HepG2 (cell line): ENCODE results near the gene GAL3ST1. TPM values are rescaled to one million over a fixed set of nuclear protein-coding genes. Genes with fewer than 3 reads are reported as not detected.
A peak's percentile ranks its signal among the peaks of the same experiment; 100 is the strongest.

ENCODE experiments used
- ASH2L ChIP-seq: fragments of 300-600, 200-600 bp; sonication (generic); IDR thresholded peaks from 2 replicates; pipeline ENCODE4 v1.7.0; 2017; ENCODE audit warnings: low read depth, mild to moderate bottlenecking, moderate library complexity, mixed read lengths, low read length; ENCODE audit not compliant: insufficient read length
- CBFB ChIP-seq: sonication (generic); formaldehyde crosslinking; IDR thresholded peaks from 2 replicates; pipeline ENCODE4 v1.4.0; 2020; ENCODE audit warnings: missing genetic modification reagents
- ERF ChIP-seq: IDR thresholded peaks from 2 replicates; pipeline ENCODE4 v1.6.1; 2018; ENCODE audit warnings: missing biosample characterization, missing genetic modification reagents
- FOXK2 ChIP-seq: fragments of 450-650 bp; IDR thresholded peaks from 2 replicates; pipeline ENCODE4 v1.6.1; 2016
- HMG20B ChIP-seq: conservative IDR thresholded peaks from 2 replicates; pipeline ENCODE4 v1.6.1; 2016; ENCODE audit warnings: missing genetic modification reagents, missing compliant biosample characterization
- NFKBIZ ChIP-seq: IDR thresholded peaks from 2 replicates; pipeline ENCODE4 v1.6.1; 2018; ENCODE audit warnings: missing genetic modification reagents, missing compliant biosample characterization
- PHF5A ChIP-seq: IDR thresholded peaks from one replicate; pipeline ENCODE4 v1.6.1; 2018; ENCODE audit warnings: low read depth, missing genetic modification reagents; ENCODE audit not compliant: unreplicated experiment
- PITX1 ChIP-seq: sonication (generic); formaldehyde crosslinking; IDR thresholded peaks from 2 replicates; pipeline ENCODE4 v1.5.1; 2020; ENCODE audit warnings: mild to moderate bottlenecking, missing genetic modification reagents
- RBFOX2 ChIP-seq: fragments of 200-400 bp; formaldehyde crosslinking; IDR thresholded peaks from 2 replicates; pipeline ENCODE4 v1.6.1; 2017; ENCODE audit warnings: low read depth, mild to moderate bottlenecking, low read length
- THAP11 ChIP-seq: IDR thresholded peaks from 2 replicates; pipeline ENCODE4 v1.6.1; 2016; ENCODE audit warnings: missing biosample characterization, missing genetic modification reagents
- ZNF570 ChIP-seq: sonication (generic); formaldehyde crosslinking; IDR thresholded peaks from 2 replicates; pipeline ENCODE4 v1.4.0; 2020; ENCODE audit warnings: mild to moderate bottlenecking, missing genetic modification reagents, borderline replicate concordance
- ZNF614 ChIP-seq: IDR thresholded peaks from 2 replicates; pipeline ENCODE4 v1.6.1; 2018; ENCODE audit warnings: missing biosample characterization, missing genetic modification reagents, inconsistent platforms, borderline replicate concordance
- polyA plus RNA-seq, 8 experiments: library from polyadenylated mRNA; depleted of rRNA in 3 of 8; stranded (reverse) in 7 of 8; unstranded in 1 of 8; fragments of >200 nt; fragmentation: Illumina TruSeq in 4 of 8; extraction: Trizol in 4 of 8; gene quantifications; 2 replicates each; pipeline versions ENCODE4 v1.2.1 to v1.2.3, GENCODE V29; 2011 to 2016; ENCODE audit warnings: low read depth in 4 of 8, missing spikeins in 1 of 8, mixed read lengths in 1 of 8; ENCODE audit not compliant: insufficient read depth in 1 of 8
- total RNA-seq, 5 experiments: library from RNA; depleted of rRNA; stranded (reverse); fragments of >200 nt; fragmentation: Illumina TruSeq; extraction: Trizol; gene quantifications; 2 replicates each; pipeline ENCODE4 v1.2.3, GENCODE V29; 2016; ENCODE audit warnings: low read depth in 1 of 5
- TF ChIP-seq, protein P1 (sequence below): IDR thresholded peaks from 2 replicates; pipeline ENCODE4 v1.6.1; 2016; ENCODE audit warnings: low read depth, control low read depth
- TF ChIP-seq, protein P2 (sequence below): sonication (generic); formaldehyde crosslinking; IDR thresholded peaks from 2 replicates; pipeline ENCODE4 v1.4.0; 2020; ENCODE audit warnings: missing genetic modification reagents, borderline replicate concordance
- TF ChIP-seq, protein P3 (sequence below): sonication (generic); formaldehyde crosslinking; IDR thresholded peaks from 2 replicates; pipeline ENCODE4 v1.4.0; 2020; ENCODE audit warnings: mild to moderate bottlenecking, missing genetic modification reagents
- TF ChIP-seq, protein P4 (sequence below): sonication (generic); formaldehyde crosslinking; IDR thresholded peaks from 2 replicates; pipeline ENCODE4 v1.5.1; 2020; ENCODE audit warnings: mild to moderate bottlenecking, moderate library complexity, missing genetic modification reagents

Gene GAL3ST1
- total and polyA plus RNA-seq, 2 of the 13 experiments (the other 11 are each of a cell fraction or from before 2014, with no cell fraction given) = 4.4 to 14.7 TPM

DNA sequence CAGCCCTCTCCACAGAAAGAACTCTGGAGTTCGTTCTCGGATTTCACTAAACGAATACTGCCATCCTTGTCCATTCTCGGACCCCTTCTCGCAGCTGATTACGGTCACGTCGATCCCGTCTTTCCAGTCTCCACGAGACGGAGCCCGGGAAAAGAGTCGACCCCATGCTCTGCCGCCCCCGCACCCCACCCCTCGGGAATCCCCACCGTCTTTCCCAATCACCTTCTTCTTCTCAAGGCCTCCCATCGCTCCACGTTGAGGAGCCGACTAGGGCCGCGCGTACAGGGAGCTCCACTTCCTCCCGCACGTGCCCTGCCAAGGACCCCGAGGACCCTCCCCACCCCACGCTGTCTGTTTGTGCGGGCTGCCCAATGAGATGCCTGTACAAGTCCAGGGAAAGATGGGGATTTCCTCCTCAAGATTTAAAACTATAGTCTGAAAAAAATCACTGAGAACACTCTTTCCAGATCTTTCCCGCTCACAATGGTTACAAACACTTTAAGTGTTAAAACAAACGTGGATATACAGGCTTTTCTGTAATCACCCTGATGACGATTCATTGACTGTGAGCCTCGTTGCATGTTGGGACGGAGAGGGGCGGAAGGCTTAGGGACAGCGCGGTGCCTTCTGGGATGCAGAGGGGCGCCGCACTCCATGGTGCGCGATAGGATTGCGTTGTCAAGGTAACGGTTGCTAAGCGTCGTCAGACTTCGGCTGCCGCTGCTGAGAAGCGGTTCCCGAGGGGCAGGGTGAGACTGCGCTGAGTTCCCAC lies 17.3 kb upstream of the GAL3ST1 start, which contains the start of gene PES1 (continued):
- TF ChIP-seq, protein P1, sequence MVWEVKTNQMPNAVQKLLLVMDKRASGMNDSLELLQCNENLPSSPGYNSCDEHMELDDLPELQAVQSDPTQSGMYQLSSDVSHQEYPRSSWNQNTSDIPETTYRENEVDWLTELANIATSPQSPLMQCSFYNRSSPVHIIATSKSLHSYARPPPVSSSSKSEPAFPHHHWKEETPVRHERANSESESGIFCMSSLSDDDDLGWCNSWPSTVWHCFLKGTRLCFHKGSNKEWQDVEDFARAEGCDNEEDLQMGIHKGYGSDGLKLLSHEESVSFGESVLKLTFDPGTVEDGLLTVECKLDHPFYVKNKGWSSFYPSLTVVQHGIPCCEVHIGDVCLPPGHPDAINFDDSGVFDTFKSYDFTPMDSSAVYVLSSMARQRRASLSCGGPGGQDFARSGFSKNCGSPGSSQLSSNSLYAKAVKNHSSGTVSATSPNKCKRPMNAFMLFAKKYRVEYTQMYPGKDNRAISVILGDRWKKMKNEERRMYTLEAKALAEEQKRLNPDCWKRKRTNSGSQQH (CRISPR knock-in tag) = peak; percentile 64; the same call in 1 of the 2 replicates
- TF ChIP-seq, protein P2, sequence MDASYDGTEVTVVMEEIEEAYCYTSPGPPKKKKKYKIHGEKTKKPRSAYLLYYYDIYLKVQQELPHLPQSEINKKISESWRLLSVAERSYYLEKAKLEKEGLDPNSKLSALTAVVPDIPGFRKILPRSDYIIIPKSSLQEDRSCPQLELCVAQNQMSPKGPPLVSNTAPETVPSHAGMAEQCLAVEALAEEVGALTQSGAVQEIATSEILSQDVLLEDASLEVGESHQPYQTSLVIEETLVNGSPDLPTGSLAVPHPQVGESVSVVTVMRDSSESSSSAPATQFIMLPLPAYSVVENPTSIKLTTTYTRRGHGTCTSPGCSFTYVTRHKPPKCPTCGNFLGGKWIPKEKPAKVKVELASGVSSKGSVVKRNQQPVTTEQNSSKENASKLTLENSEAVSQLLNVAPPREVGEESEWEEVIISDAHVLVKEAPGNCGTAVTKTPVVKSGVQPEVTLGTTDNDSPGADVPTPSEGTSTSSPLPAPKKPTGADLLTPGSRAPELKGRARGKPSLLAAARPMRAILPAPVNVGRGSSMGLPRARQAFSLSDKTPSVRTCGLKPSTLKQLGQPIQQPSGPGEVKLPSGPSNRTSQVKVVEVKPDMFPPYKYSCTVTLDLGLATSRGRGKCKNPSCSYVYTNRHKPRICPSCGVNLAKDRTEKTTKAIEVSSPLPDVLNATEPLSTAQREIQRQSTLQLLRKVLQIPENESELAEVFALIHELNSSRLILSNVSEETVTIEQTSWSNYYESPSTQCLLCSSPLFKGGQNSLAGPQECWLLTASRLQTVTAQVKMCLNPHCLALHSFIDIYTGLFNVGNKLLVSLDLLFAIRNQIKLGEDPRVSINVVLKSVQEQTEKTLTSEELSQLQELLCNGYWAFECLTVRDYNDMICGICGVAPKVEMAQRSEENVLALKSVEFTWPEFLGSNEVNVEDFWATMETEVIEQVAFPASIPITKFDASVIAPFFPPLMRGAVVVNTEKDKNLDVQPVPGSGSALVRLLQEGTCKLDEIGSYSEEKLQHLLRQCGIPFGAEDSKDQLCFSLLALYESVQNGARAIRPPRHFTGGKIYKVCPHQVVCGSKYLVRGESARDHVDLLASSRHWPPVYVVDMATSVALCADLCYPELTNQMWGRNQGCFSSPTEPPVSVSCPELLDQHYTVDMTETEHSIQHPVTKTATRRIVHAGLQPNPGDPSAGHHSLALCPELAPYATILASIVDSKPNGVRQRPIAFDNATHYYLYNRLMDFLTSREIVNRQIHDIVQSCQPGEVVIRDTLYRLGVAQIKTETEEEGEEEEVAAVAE (CRISPR knock-in tag) = no peak
- TF ChIP-seq FOXK2 = peak; percentile 62
- 0 out of 2 replicates have a peak, but pooled peaks have one; percentile 14 for TF ChIP-seq NFKBIZ (CRISPR knock-in tag)
- peak; percentile 94 for TF ChIP-seq THAP11 (CRISPR knock-in tag)
- no peak for TF ChIP-seq PHF5A (CRISPR knock-in tag)
- 0 out of 2 replicates have a peak, but pooled peaks have one; percentile 47 for TF ChIP-seq CBFB
- 0 out of 2 replicates have a peak, but pooled peaks have one; percentile 19 for TF ChIP-seq ERF (CRISPR knock-in tag)
- TF ChIP-seq, protein P3, sequence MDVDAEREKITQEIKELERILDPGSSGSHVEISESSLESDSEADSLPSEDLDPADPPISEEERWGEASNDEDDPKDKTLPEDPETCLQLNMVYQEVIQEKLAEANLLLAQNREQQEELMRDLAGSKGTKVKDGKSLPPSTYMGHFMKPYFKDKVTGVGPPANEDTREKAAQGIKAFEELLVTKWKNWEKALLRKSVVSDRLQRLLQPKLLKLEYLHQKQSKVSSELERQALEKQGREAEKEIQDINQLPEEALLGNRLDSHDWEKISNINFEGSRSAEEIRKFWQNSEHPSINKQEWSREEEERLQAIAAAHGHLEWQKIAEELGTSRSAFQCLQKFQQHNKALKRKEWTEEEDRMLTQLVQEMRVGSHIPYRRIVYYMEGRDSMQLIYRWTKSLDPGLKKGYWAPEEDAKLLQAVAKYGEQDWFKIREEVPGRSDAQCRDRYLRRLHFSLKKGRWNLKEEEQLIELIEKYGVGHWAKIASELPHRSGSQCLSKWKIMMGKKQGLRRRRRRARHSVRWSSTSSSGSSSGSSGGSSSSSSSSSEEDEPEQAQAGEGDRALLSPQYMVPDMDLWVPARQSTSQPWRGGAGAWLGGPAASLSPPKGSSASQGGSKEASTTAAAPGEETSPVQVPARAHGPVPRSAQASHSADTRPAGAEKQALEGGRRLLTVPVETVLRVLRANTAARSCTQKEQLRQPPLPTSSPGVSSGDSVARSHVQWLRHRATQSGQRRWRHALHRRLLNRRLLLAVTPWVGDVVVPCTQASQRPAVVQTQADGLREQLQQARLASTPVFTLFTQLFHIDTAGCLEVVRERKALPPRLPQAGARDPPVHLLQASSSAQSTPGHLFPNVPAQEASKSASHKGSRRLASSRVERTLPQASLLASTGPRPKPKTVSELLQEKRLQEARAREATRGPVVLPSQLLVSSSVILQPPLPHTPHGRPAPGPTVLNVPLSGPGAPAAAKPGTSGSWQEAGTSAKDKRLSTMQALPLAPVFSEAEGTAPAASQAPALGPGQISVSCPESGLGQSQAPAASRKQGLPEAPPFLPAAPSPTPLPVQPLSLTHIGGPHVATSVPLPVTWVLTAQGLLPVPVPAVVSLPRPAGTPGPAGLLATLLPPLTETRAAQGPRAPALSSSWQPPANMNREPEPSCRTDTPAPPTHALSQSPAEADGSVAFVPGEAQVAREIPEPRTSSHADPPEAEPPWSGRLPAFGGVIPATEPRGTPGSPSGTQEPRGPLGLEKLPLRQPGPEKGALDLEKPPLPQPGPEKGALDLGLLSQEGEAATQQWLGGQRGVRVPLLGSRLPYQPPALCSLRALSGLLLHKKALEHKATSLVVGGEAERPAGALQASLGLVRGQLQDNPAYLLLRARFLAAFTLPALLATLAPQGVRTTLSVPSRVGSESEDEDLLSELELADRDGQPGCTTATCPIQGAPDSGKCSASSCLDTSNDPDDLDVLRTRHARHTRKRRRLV (CRISPR knock-in tag) = peak; percentile 62; the same call in 1 of the 2 replicates
- TF ChIP-seq, protein P4, sequence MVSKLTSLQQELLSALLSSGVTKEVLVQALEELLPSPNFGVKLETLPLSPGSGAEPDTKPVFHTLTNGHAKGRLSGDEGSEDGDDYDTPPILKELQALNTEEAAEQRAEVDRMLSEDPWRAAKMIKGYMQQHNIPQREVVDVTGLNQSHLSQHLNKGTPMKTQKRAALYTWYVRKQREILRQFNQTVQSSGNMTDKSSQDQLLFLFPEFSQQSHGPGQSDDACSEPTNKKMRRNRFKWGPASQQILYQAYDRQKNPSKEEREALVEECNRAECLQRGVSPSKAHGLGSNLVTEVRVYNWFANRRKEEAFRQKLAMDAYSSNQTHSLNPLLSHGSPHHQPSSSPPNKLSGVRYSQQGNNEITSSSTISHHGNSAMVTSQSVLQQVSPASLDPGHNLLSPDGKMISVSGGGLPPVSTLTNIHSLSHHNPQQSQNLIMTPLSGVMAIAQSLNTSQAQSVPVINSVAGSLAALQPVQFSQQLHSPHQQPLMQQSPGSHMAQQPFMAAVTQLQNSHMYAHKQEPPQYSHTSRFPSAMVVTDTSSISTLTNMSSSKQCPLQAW (CRISPR knock-in tag) = no peak
- peak; percentile 61 for TF ChIP-seq RBFOX2
- TF ChIP-seq ZNF570 (CRISPR knock-in tag) = no peak
- TF ChIP-seq HMG20B (CRISPR knock-in tag) = peak; percentile 8; the same call in 1 of the 2 replicates
- TF ChIP-seq ASH2L = peak; percentile 82
- TF ChIP-seq ZNF614 (CRISPR knock-in tag) = no peak; the same call in 1 of the 2 replicates
- TF ChIP-seq PITX1 (CRISPR knock-in tag) = peak; percentile 74
